Kidney epithelial cell (primary cell): ENCODE data around the gene CPLX1. TPM values are rescaled to one million over a fixed set of nuclear protein-coding genes. Genes with fewer than 3 reads are reported as not detected.

ENCODE experiments used
- DNase-seq: peaks from one replicate; pipeline ENCODE4 v3.0.0-alpha.2; 2010; ENCODE audit warnings: low read depth
- H3K27me3 ChIP-seq: 2 replicates; pipeline ENCODE4 v1.6.0; 2011; ENCODE audit warnings: low read length; ENCODE audit not compliant: control insufficient read depth, insufficient read depth
- H3K36me3 ChIP-seq: 2 replicates; pipeline ENCODE4 v1.5.1; 2011; ENCODE audit warnings: low read length; ENCODE audit not compliant: control insufficient read depth, insufficient read depth
- H3K4me3 ChIP-seq: 2 replicates; pipeline ENCODE4 v1.5.1; 2011; ENCODE audit warnings: low read depth, mild to moderate bottlenecking, control low read depth, low read length
- total RNA-seq: library from RNA; depleted of rRNA; stranded (reverse); fragments of >200 nt; gene quantifications from 2 replicates; pipeline ENCODE4 v1.2.3, GENCODE V29; 2015
- TF ChIP-seq, protein P1 (sequence below): IDR thresholded peaks from 2 replicates; pipeline ENCODE4 v1.5.1; 2011; ENCODE audit warnings: mild to moderate bottlenecking, moderate library complexity, low read length, control low read depth, inconsistent platforms; ENCODE audit not compliant: insufficient read depth, poor library complexity, severe bottlenecking

The CPLX1 gene
- total RNA-seq, 1 donor from 2014 or later: 0.17 TPM

DNA sequence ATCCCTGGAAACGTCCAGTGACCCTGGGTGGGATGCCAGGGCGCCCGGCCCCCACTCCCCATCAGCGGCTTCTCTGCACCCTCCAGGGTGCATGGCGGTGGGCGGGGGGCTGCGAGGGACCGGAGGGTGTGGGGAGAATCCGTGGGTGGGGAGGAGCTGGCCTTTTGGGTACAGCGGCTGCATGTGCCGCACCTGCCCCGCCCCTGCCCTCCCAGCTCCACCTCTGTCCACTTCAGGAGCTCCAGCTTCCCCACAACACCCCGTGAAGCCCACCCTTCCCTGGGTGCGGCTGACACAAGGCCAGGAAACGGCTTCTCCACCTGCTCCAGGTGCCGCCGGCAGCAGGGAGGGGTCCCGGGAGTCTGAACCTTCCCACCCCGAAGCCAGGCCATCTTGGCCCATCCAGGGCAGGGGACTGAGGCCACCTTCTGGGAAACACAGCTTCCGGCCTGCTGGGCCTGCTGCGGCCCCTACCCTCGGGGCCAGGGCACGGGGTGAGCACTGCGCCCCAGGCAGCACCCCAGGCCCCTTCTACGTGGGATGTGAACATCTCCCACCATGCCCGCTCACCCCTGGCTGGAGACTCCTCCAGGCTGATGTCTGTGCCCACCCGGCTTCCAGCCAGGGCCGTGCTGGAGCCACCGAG lies 34.6 kb downstream of the CPLX1 start:
- Histone ChIP-seq H3K4me3 (no peak overlapping the region), H3K36me3 (no peaks in the 10 kb centered on the region), H3K27me3 (peaks cover 82% of the 10 kb centered on the region)
- TF ChIP-seq, protein P1, sequence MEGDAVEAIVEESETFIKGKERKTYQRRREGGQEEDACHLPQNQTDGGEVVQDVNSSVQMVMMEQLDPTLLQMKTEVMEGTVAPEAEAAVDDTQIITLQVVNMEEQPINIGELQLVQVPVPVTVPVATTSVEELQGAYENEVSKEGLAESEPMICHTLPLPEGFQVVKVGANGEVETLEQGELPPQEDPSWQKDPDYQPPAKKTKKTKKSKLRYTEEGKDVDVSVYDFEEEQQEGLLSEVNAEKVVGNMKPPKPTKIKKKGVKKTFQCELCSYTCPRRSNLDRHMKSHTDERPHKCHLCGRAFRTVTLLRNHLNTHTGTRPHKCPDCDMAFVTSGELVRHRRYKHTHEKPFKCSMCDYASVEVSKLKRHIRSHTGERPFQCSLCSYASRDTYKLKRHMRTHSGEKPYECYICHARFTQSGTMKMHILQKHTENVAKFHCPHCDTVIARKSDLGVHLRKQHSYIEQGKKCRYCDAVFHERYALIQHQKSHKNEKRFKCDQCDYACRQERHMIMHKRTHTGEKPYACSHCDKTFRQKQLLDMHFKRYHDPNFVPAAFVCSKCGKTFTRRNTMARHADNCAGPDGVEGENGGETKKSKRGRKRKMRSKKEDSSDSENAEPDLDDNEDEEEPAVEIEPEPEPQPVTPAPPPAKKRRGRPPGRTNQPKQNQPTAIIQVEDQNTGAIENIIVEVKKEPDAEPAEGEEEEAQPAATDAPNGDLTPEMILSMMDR: no peak
- no peak for DNase-seq

DNA sequence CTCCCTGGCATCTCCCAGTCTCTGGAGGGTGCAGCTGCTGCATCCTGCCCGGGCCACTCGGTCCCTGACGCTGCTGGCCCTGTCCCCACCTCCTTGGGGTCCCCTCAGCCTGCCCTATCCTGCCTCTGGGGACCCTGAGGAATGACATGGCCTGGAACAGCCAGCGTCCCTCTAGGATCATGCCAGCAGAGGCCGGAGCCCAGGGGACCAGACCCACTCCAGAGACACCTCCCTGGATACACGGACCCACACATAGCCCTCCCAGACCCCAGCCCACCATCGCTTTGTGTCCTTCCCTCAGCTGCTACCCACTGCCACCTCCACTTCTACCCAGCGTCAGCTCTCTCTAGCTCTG lies 35.5 kb downstream of the CPLX1 start:
- peaks cover 86% of the 10 kb centered on the region for H3K27me3 ChIP-seq
- H3K4me3 ChIP-seq: no peak overlapping the region
- no peak for DNase-seq
- TF ChIP-seq, protein P1: no peak
- no peaks in the 10 kb centered on the region for H3K36me3 ChIP-seq

DNA sequence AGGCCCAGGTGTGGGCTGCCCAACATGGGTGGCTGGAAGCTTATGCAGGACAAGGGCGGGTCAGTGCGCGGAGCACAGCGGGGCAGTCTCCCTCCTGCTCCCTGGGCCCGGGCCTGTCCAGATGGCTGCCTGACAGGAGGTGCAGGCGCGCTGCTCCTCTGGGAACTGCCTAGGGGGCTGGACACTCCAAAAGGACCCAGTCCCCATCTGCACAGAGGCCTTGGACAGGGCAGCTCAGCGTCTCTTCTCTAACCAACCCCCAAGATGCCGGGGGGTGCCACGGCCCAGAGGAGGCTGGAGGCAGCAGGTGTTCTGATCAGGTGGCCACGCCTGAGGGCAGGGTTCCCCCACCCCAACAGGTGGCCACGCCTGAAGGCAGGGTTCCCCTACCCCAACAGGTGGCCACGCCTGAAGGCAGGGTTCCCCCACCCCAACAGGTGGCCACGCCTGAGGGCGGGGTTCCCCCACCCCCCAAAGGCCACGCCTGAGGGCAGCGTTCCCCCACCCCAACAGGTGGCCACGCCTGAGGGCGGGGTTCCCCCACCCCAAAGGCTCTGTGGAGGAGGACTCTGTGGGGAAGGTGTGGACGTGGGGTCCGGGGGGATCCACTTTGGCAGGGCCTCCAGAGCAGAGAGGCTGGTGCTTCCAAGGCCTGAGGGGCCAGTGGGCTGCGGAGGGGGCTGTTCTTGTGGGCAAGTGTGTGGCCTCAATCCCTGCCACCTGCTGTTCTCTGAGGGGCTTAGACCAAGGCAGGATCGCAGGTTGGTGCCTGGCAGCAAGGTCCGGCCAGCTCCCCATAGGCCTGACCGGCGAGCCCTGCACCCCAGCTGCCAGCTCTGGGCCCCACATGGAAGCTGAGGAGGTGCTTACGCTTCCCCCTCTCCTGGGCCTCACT lies 36.1 kb downstream of the CPLX1 start:
- DNase-seq: no peak
- no peak overlapping the region for H3K4me3 ChIP-seq
- TF ChIP-seq, protein P1: no peak
- peaks cover 86% of the 10 kb centered on the region for H3K27me3 ChIP-seq
- H3K36me3 ChIP-seq: no peaks in the 10 kb centered on the region

GRCh38 chr4:788636-789297 lies 37.2 kb downstream of the CPLX1 start:
- H3K4me3 ChIP-seq: no peak overlapping the region
- no peak for DNase-seq
- H3K27me3 ChIP-seq: peaks cover 78% of the 10 kb centered on the region
- H3K36me3 ChIP-seq: no peaks in the 10 kb centered on the region
- TF ChIP-seq, protein P1: no peak

DNA sequence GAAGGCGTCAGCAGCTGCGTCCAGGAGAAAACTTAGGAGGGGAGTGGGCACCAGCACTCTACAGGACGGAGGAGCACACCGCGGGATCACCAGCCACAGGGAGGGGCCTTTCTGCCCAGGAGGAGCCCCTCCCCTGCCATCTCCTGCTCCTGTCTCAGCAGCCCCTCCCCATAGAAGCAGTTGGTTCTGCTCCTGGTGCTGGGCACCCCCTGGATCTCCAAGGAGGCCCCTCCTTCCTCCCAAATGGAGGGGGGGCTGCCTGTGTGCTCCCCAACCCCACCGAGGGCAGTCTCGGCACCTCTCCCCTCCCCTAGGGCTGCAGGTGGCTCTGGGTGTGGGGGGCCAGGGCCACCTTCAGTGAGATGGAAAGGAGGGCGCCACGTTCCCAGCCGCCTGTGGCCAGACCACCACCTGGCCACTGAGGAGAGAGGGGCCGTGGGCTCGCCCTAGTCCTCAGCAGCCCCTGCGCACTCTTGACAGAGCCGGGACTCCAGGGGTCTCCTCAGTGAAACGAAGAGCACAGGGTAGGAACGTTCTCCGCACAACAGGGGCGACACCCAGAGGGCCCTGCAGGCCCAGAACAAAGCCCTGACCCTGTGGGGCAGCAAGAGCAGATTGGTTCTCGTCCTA lies 37.8 kb downstream of the CPLX1 start:
- TF ChIP-seq, protein P1: no peak
- H3K4me3 ChIP-seq: no peak overlapping the region
- no peak for DNase-seq
- no peaks in the 10 kb centered on the region for H3K36me3 ChIP-seq
- H3K27me3 ChIP-seq: peaks cover 72% of the 10 kb centered on the region
